B cell (primary cell): Measurements from ENCODE around the gene KDM5A.

Experiments
- CTCF ChIP-seq: fragments of 200-600 bp; IDR thresholded peaks from one replicate; pipeline ENCODE4 v1.8.0; 2022; ENCODE audit warnings: antibody characterized with exemption, mild to moderate bottlenecking
- EZH2 ChIP-seq: IDR thresholded peaks from 2 replicates; pipeline ENCODE4 v1.6.1; 2012; ENCODE audit warnings: borderline replicate concordance, low read depth, mild to moderate bottlenecking, moderate library complexity, low read length; ENCODE audit not compliant: insufficient read depth, poor library complexity, severe bottlenecking

- TF ChIP-seq CTCF (no peak), EZH2 (no peak)
Observed at GRCh38 chr12:400828-401227, 11.7 kb upstream of the KDM5A start.
